CMK (cell line): ENCODE results near the gene CC2D2A.
"Not testable (repeated sequence)": the region's sequence is repeated elsewhere in the genome, so short reads cannot be mapped to it uniquely, and the experiment has no call there.

Experiments
- DNase-seq: peaks from one replicate; pipeline ENCODE4 v3.0.0-alpha.2; 2010; ENCODE audit warnings: low read depth

Gene CC2D2A

DNA sequence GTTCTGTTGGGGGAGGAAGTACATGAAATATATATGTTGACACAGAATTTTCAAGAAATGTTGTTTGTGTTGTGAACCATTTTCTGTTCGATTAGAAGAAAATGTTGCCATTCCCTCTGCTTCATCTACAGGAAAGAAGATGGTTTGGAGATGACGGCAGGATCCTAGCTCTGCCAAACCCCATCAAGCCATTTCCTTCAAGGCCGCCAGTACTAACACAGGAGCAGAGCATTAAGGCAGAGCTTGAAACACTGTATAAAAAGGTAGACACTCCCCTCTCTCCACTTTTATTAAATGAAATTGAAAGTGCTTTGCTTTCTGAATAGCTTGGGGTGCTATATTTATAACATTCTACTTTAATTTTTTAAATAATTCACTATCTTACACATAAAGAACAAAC lies 46.8 kb downstream of the CC2D2A start:
- DNase-seq, result no peak

DNA sequence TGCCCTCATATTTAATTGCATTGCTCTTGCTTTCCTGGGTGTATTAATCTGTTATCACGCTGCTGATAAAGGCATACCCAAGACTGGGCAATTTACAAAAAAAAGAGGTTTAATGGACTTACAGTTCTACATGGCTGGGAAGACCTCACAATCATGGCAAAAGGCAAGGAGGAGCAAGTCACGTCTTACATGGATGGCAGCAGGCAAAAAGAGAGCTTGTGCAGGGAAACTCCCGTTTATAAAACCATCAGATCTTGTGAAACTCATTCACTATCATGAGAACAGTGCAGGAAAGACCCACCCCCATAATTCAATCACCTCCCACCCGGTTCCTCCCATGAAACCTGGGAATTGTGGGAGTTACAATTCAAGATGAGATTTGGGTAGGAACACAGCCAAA lies 48.0 kb downstream of the CC2D2A start:
- DNase-seq, result not testable (repeated sequence)

DNA sequence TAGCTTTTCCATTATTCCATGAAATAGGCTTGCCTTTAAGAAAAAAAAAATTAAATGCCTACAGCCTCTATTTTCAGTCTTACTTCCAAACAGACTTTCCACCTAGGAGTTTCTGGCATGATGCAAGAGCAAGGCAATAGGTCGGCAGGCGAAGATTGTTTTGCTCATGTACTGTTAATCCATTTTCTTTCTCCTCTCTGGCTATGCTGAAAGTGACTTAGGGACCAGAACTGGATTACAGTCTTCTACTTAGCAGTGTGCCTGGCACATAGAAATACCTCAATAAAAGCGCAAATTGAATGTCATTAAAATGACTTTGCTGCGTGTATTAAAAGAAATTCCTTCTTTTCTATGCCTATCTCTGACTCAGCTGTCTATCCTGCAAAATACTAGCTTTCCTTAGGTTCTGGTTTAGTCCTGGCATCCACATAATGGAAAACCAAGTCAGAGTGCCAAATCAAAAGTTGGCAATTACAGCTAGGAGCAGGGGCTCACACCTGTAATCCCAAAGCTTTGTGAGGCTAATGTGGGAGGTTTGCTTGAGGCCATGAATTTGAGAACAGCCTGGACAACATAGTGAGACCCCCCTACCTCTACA lies 51.9 kb downstream of the CC2D2A start:
- DNase-seq, result no peak

DNA sequence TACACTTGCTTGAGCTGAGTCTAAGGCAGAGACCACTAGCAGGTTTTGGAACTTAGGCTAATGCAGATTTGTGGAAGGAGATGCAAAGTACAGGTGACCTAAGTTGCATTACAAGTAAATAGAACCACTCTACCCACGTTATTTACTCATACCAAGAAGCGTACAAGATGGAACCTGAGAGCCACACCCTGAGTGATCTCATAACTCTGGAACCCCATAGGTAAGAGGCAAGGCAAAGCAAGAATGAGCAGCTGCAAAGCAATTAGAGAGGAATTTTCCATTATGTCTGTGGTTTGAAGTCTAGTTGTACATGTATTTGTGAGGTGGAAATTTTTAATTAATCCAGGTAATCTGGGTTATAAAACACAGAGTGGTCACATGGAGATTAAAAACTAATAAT lies 55.4 kb downstream of the CC2D2A start:
- no peak for DNase-seq

DNA sequence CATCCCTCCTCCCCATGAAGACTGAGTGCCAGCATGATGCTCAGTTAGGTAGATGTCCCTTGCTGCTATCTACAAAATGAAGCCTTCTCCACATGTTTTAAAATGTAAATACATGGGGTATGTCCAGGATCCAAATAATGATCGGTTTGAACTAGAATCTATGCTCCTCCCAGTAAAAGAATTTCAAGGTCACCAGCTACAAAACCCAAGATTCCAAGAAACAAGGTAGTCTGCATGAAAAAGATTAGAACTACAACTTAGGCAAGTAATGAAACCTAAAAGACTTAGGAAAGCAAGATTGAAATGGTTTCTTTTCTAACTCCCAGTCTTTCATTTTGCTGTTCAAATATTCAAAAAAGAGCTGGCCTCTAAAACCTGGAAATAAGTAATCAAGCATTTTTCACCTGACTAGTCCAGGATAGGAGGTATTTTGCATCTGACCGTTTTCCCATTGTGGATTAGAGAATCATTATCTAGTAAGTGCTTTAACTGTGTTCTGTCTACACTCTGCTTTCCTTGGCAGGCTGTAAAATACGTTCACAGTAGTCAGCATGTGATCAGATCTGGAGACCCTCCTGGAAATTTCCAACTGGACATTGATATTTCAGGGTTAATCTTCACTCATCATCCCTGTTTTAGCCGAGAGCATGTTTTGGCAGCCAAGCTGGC lies 57.4 kb downstream of the CC2D2A start:
- no peak for DNase-seq

DNA sequence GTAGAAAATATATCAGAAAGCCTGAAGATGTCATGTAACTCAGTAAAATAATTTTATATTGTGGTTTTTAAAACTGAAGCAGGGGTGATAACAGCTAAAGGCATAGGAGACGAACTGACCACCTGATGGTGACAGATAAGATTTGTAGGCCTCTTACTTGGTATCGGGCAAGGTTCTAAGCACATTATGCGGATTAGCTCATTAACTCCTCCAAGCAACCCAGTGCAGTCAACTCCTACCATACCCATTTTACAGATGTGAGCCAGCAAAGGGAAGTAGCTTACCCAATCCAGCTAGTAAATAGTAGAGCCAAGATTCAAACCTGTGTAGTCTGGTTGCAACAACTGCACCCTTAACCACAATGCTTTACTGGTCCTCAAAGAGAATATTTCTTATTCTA lies 62.1 kb downstream of the CC2D2A start:
- no peak for DNase-seq

DNA sequence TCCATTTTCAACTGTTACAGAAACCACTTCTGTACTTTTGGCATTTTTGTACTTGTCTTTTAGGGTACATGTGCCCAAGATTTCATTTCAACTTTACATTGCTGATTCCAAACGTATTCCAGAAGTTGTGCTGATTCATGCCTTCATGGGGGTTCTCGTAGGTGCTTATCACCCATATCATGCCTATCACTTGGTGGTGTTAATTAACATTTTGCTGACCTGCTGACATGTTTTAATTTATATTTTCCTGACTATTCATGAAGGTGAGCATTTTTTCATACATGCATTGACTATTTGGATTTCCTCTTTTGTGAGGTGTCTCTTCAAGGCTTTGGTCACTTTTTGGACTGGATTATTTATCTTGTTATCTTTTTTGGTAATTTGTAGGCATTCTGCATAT lies 64.1 kb downstream of the CC2D2A start:
- DNase-seq, result no peak

DNA sequence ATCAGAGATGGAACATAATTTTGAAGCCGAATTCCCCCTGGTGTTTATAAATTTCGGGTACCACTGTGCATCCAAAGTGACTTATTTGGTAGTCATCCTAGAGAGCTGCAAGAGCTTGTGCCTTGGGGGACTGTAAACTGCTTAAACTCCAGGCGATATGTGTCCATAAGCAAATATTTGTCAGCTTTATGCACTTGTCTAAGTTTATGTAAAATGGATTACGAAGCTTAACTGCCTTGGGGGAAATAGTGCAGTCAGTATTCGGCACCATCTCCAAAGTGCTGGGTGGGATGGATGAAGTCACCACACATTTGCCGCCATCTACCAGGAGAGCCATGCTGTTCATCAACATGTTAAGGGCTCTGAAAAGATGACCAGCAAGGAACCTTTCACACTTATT lies 65.9 kb downstream of the CC2D2A start:
- no peak for DNase-seq

DNA sequence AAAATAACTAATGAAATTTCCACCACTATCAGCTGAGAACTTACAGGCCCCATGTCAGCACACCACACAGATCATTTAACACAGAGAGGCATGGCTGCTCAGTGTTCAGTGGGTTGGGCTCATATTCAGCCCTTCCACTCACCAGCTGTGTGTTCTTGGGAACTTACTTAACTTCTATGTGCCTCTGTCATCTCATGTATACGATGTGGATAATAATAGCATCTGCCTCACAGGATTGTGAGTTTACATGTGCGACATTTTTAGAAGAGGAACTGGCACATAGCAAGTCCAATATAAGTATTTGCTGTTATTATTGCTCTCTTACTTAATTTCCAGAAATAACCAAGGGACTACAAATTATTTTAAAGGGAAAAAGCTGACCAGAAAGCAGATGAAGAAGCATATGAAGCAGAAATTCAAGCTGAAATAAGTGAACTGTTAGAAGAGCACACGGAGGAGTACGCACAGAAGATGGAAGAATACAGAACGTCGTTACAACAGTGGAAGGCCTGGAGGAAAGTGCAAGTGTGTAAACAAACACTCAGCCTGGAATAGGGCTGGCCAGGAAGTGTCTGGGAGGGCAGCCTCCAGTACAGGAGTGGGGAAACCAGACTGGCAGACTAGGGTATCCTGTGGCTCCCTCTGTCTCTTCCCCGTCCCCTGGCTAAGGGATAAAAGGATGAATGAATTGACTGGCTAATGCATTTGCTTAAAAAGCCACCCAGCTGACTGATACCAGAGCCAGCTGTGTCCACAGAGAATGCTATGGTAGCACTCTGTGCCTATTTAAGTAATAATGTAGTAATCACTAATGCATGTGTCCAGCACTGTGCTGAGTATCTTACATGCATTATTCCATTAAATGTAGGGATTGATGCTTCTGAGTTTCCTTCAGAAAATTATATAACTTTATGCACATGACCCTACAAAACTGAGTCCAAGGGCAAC lies 67.1 kb downstream of the CC2D2A start:
- DNase-seq, result no peak

DNA sequence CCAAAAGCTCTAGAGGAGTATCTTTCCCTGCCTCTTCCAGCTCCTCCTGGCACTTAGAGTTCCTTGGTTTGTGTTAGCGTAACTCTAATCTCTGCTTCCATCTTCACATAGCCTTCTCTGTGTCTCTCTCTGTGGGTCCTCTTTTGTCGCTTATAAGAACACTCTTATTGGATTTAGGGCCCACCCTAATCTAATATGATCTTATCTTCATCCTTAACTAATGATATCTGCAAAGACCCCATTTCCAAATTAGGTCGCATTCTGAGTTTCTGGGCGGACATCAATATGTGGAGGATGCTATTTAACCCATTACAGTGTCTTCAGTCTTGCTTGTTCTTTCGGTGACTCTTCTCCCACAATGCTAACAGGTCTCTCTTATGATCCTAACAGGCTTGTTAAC lies 72.3 kb downstream of the CC2D2A start:
- DNase-seq, result no peak

DNA sequence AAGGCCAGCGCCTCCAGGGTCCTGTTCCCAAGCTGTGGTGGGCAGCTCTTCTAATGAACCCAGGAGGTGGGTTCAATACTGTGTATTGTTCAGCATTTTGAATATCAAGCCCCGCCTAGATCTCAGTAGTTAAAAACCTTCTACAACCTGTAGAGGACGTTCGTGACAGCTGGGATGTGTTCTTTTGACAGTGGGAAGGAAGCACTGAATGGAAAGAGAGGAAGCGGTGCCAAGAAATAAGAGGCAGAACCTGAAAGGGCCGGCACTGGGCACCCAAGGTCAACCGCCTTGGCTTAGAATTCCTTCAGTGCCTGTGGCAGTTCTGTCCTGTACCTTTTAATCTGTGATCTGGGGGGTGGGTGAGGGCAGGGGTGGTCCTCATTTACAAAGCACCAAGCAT lies 73.1 kb downstream of the CC2D2A start:
- no peak for DNase-seq

DNA sequence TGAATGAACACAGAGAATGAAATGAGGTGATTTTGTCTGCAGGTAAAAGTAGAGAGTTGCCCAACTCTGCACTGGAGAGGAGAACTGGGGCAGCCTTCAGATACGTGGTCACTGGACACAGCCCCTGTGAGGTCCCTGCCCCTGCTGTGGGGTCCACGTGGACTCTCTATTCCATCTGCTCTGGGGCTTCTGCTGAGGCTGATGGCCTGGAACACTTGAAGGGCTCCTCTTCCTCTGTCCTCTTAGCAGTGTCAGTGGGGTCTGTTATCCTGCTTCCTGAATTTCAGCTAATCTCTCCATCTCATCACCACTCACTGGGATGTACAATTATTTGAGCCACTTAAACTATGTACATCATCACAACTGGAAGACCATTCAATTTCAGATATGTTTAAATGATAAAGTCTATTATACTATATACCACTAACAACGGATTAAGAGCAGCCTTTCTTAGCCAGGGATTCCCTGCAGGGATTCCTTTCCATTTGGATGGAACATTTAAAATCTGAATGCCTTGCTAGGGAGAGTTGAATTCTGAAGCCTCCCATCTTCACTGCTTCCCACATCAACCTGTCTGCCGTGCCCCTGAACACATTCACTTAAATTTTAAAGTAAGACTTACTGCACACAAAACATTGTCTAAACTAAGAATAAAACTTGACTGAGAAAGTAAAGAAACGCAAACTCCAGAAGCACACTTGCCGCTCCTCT lies 74.0 kb downstream of the CC2D2A start:
- DNase-seq, result no peak

DNA sequence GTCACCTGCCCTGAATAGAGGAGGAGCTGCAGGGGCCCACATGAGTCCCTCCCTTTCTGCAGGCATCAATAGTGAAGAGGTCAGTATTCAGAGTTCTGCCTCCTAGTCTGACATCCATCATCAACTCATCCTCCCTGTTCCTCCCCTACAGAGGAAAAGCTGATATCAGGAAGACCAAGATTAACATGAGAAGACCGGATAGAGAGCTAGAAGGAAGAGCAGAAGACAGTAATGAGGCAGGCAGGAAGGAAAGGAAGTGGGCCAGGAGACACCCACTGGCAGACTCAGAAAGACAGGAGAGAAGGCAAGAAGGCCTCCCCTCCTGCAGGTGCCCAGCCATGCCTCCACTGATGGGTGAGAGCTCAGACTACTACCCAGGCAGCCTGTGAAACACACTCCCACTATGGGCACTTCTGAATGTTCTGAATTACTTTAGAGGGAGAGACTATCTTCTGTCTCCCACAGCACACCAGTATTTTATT lies 74.6 kb downstream of the CC2D2A start:
- no peak for DNase-seq

DNA sequence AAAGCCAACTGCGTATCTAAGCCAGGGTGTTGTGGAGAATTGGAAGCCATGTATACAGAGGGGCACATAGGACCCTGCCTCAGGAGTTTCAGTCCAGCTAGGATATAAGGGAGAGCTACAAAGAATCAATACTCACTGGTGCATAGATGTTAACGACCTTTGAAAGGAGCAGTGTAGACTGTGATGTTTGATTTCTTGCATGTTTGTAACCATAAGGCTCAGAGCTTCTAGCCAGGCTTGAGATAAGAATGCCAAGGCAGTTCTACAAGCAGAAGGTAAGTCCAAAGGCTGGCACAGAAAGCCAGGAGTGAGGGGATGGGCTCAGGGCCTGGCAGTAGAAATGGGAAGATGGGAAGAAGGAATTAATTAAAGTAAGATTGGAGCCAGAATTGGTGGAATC lies 75.7 kb downstream of the CC2D2A start:
- no peak for DNase-seq

DNA sequence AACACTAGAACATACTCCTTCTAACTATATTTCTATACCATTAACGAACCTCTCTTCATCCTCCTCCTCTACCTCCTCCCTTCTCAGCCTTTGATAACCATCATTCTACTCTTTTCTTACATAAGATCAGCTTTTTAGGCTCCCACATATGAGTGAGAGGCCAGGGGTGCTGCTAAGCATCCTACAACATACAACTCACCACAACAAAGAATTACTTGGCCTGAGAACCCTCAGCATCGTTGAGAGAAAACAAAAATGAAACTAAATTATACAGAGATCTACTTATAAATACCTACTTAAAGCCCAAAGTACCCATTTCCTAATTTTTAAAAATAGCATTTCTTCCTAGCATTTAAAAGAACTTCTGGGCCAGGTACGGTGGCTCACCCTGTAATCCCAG lies 77.7 kb downstream of the CC2D2A start:
- no peak for DNase-seq

DNA sequence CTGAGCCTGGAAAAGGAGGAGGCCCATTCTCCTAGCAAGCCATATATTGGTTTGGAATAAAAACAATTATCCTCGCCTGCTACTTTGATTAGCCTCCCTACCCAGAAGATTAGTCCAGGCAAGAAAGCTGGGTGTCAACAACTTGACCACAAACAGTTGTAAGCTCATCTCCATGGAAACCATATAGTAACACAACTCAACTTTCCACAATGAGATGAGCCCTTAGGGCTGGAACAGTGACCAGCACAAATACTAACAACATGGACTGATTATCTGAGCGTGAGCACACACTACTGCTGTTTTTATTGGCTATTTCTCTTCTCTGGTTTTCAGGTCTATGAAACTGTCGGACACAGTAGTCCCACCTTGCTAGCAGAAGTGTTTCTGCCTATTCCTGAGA lies 80.8 kb downstream of the CC2D2A start:
- DNase-seq, result no peak

DNA sequence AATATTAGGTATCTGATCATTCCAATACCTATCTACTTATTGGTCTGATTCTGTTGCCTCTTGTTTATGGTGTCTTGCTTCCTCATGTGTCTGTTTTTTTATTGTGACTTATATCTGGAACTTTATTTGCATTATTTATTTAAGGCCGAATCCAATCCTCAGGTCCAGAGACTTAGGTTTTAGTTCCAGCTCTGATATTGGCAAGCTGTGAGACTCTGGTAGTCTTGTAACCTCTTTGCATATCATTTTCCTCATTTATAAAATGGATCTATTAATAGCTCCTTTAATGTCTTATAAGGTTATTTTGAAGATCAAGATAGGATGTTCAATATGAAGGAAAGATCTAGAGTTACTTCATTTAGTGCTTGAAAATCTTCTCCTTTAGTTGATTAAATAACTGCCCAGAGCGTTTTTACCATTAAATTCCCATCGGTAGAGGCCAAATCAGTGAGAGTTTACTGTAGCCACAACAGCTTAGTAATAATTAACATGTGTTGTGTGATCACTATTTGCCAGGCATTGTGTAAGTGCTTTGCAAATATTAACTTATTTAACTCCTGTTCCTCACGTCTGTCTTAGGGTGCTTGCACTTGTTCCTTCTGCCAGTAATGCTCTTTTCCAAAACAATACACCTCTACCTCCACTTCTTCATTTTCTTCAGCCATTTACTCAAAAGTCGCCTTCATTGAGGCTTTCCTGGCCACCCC lies 82.2 kb downstream of the CC2D2A start:
- DNase-seq, result no peak

DNA sequence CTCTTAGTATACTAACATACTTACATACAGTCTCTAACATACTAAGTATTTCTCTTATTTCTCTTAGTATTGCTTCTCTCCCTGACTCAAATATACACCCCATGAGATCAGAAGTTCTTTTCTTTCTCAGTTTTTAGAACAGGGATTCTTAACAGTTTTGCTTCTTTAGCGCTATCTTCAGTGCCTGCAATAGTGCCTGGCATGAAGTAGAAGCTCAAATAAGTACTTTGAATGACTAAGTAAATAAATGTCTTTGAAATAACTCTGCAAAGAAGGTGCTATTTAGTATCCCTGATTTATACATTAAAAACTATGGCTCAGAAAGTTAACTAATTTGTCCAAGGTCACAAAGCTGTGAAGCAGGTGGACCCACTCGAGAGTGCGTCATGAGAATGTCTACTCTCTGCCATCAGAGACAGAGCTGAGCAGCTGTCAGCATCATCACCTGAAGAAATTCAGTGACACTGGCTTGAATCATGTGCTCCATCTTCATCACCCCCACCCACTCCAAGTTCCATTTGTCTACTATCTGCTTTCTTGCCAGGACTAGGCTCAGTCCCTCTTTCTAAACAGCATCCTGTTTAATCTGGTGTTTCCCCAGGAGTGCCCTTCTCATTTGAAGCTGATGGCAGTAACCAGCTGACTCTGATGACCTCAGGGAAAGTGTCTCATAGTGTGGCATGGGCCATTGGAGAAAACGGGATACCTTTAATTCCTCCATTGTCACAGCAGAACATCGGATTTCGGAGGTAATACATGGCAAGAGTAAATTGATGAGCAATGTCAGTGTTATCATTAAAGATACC lies 83.1 kb downstream of the CC2D2A start:
- DNase-seq, result no peak

DNA sequence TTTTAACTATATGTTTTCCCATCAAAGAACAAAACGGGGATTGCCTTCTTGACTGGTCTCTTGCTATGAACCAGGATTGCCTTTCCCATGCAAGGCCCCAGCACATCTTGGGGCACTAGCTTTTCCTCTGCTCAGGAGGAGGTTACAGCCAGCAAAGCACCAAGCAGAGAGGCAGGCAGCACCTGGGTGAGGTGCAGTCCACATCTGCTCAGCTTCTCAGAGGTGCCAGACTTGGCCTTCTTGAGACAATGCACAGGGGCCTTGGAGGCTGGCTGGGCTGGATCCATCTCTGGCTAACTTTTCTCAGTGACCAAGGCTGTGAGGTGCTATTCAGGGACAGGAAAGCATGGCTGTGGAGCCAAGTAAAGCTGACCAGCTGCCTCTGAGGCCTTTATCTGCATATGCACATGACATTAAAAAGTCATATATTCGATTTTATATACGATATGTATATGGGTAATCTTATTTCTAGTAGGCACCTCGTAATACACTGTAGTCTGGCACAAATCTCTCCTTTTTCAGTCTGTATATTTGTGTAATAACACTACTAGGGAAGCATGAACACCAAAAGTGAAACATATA lies 86.9 kb downstream of the CC2D2A start:
- DNase-seq, result no peak

DNA sequence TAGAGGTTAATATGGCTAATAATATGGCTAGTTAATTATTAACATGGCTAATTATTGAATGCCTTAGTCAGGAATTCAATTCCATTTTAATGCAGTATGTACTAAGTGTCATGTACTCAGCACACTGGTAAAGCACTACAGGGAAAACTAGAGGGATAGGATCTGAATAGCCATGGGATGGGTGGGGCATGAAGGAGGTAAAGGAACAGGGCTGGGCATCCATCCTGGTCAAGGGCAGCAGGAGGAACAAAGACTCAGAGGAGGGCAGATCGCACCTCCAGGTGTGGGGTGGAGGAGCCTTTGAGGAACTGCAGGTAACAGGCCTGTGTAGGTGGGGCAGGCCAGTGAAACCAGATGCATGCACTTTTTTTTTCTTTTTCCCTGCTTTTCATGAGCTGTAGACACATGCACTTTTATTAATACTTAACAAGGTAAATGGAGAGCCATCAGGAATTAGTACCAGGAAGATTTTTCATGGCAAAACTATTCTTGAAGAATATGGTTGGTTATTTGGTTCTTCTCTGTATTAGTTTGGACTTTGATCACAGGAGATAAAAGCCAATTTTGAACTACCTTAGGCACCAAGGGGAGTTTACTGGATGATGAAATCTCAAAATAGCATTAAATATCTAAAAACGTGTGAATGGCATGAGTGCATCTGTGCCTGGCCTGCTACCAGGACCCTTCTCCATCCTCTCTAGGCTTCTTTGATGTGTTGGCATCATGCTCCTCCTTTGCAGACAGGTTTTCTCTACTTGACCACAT lies 88.3 kb downstream of the CC2D2A start:
- no peak for DNase-seq
